Upper lobe of left lung (tissue), 6 donors: ENCODE data around the gene LRCOL1. TPM values are rescaled to one million over a fixed set of nuclear protein-coding genes. Genes with fewer than 3 reads are reported as not detected.

ENCODE experiments used
- ATAC-seq, 2 donors: fragments of 200-7000 bp; cut with Tn5 transposase; one replicate each; pipeline ENCODE4 v1.9.1; 2022; ENCODE audit warnings: mild to moderate bottlenecking in 2 of 2, moderate library complexity in 2 of 2; ENCODE audit not compliant: low FRiP score in 2 of 2
- DNase-seq, 2 donors: peaks; one replicate each; pipeline ENCODE4 v3.0.0-alpha.2; 2019 to 2020
- H3K27ac ChIP-seq, 4 donors: fragments of 200-600 bp; sonication (generic); one replicate each; pipeline ENCODE4 v1.5.1; 2016 to 2019
- H3K27me3 ChIP-seq, 4 donors: fragments of 200-600 bp; sonication (generic); one replicate each; pipeline ENCODE4 v1.5.1; 2017 to 2019
- H3K36me3 ChIP-seq, 4 donors: fragments of 200-600 bp; sonication (generic); one replicate each; pipeline ENCODE4 v1.5.1; 2016 to 2019
- H3K4me1 ChIP-seq, 4 donors: fragments of 200-600 bp; sonication (generic); one replicate each; pipeline ENCODE4 v1.5.1; 2018 to 2019
- H3K4me3 ChIP-seq, 4 donors: fragments of 200-600 bp; sonication (generic); one replicate each; pipeline ENCODE4 v1.5.1; 2017 to 2019; ENCODE audit warnings: mild to moderate bottlenecking in 2 of 4, moderate library complexity in 1 of 4
- H3K9me3 ChIP-seq, 4 donors: fragments of 200-600 bp; sonication (generic); one replicate each; pipeline ENCODE4 v1.5.1; 2018 to 2019
- EP300 ChIP-seq, 4 donors: sonication (generic); formaldehyde crosslinking; IDR thresholded peaks; one replicate each; pipeline ENCODE4 v1.5.1; 2017; ENCODE audit warnings: antibody characterized with exemption in 4 of 4, control low read depth in 2 of 4
- POLR2A ChIP-seq, 4 donors: fragments of 450-650 bp; IDR thresholded peaks; one replicate each; pipeline ENCODE4 v1.5.1; 2016 to 2017; ENCODE audit warnings: antibody characterized with exemption in 4 of 4, mild to moderate bottlenecking in 2 of 4
- POLR2AphosphoS5 ChIP-seq, 2 donors: sonication (generic); formaldehyde crosslinking; IDR thresholded peaks; one replicate each; pipeline ENCODE4 v1.5.1; 2017; ENCODE audit warnings: antibody characterized with exemption in 2 of 2
- WGBS, 2 donors: methylation state at CpG; one replicate each; pipeline ENCODE4 v1.1.5; 2017 to 2018; 5-methylcytosine and 5-hydroxymethylcytosine counted together
- total RNA-seq, 6 donors: library from RNA; depleted of rRNA in 4 of 6; stranded (reverse); fragments of >200 nt in 4 of 6; gene quantifications; one replicate each; pipeline versions ENCODE4 v1.1.0 to v1.2.1, GENCODE V29; 2016 to 2021
- TF ChIP-seq, protein P1 (sequence below), 6 experiments: fragments of 450-650 bp in 4 of 6; fragments of 200-600 bp in 2 of 6; sonication (generic) in 2 of 6; IDR thresholded peaks; one replicate each; pipeline ENCODE4 v1.5.1; 2016 to 2019; ENCODE audit warnings: antibody characterized with exemption in 6 of 6
- donor health status: DM: no; HTN: no; CAD: no; lungs with moderate emphysema.
- donor health status: DM: no; HTN: yes; CAD: no; lungs with severe emphysema.

LRCOL1 gene
- total RNA-seq, 6 donors from 2014 or later, result 0.92 to 3.7 TPM; not detected in 4

DNA sequence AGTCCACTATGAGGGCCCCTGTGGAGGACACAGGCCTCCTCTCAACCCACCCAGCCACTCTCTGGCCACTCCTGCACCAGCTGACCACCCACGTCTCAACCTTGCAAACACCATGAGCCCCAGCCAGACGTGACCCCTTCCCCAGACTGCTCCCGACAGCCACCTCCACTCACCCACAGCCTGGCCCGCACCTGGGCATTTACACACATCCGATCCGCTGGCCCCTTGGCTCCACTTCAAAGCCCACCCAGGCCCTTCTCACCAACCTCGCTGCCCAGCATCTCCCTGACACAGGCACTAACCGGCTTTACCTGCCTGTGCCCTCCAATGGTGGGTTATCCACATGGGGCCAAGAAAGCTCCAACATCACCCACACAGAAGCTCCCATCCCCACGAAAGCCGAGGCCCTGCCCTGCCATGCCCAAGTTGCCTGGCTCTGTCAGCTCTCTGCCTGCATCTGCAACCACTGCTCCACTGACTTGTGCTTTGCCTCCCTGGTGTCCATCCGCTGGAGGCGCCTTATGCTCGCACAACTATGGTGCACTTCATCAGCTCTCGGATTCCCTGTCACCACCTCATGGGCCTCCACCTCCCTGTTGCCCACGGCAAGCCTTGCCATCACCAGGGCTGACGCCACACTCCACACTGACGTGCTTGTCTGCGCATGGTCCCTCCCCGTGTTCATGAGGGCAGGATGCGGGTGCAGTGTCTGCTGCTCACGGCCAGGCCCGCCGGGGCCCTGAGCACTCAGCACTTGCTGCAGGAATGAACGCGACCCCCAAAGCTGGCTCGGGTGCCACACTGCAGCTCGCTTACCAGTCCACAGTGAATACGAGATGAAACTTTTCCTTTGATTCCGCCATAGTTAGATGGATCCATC, 24.9 kb upstream of the LRCOL1 start:
- H3K9me3 ChIP-seq, result no peaks in the 10 kb centered on the region
- TF ChIP-seq POLR2AphosphoS5 (IDR thresholded peaks at IDR 0.05) (no peak), POLR2A (IDR thresholded peaks at IDR 0.05) (no peak), EP300 (IDR thresholded peaks at IDR 0.05) (no peak)
- TF ChIP-seq, protein P1, sequence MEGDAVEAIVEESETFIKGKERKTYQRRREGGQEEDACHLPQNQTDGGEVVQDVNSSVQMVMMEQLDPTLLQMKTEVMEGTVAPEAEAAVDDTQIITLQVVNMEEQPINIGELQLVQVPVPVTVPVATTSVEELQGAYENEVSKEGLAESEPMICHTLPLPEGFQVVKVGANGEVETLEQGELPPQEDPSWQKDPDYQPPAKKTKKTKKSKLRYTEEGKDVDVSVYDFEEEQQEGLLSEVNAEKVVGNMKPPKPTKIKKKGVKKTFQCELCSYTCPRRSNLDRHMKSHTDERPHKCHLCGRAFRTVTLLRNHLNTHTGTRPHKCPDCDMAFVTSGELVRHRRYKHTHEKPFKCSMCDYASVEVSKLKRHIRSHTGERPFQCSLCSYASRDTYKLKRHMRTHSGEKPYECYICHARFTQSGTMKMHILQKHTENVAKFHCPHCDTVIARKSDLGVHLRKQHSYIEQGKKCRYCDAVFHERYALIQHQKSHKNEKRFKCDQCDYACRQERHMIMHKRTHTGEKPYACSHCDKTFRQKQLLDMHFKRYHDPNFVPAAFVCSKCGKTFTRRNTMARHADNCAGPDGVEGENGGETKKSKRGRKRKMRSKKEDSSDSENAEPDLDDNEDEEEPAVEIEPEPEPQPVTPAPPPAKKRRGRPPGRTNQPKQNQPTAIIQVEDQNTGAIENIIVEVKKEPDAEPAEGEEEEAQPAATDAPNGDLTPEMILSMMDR (IDR thresholded peaks at IDR 0.05), result no peak
- no peak overlapping the region for H3K27ac ChIP-seq
- H3K4me1 ChIP-seq, result no peaks in the 10 kb centered on the region
- peaks cover 5 to 91% (median 57%) of the 10 kb centered on the region in 4 donors for H3K36me3 ChIP-seq
- WGBS, 2 donors, result 91 to 97% methylated on average over 29 of the region's 29 CpGs
- no peak overlapping the region for H3K4me3 ChIP-seq
- H3K27me3 ChIP-seq, result no peaks in the 10 kb centered on the region
- DNase-seq (peak in 1 of 2 donors; percentile 65), ATAC-seq (no peak)

DNA sequence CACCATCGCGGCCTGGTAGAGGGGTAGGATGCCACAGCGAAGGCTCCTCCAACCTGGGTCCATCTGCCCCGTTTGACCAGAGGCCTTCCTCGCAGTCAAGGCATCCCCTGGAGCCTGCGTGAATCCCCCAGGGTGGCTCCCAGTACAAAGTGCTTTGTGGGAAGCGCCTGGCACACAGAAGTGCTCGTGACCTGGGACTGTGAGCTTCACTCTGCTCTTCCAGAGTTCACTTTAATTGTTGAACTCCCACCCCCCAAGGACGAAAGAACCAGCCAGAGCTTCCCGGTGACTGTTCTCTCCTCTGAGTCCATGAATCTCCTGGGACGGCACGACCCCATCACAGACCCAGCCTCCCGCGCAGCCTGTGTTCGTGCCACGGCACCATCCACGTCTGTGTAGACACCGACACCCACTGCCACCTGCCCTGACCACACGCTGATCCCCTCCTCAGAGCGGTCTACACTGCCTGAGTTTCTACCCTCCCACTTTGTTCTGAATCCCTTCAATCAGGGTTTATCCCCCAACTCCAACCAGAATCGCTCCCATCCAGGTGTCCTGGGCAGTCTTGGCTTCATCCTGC, 24.1 kb upstream of the LRCOL1 start:
- Histone ChIP-seq H3K27me3 (no peaks in the 10 kb centered on the region), H3K4me3 (no peak overlapping the region), H3K9me3 (no peaks in the 10 kb centered on the region), H3K4me1 (no peaks in the 10 kb centered on the region), H3K36me3 (peaks cover 5 to 88% (median 61%) of the 10 kb centered on the region in 4 donors), H3K27ac (no peak overlapping the region)
- TF ChIP-seq EP300 (IDR thresholded peaks at IDR 0.05) (no peak), POLR2A (IDR thresholded peaks at IDR 0.05) (no peak)
- TF ChIP-seq, protein P1 (IDR thresholded peaks at IDR 0.05), result no peak
- WGBS, 2 donors, result 96 to 98% methylated on average over 21 of the region's 21 CpGs
- DNase-seq (no peak), ATAC-seq (no peak)

DNA sequence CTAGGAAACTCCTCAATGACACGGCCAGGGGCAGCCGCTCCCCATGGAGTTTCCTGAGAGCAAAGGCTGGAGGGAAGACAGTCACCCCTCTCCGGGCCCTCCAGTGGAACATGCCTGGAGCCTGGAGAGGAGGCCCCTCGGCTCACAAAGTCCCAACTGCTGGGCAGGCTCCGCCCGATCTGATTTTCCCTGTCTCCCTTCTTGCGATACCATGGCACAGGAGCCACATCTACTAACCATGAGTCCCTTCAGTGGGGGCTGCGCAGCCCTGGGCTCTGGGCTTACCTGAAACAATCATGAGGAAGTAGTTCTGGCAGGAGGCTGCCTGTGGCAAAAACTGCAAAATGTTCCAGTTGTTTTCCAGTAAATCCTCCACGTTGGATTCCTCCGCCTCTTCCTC, 23.5 kb upstream of the LRCOL1 start:
- Histone ChIP-seq H3K4me3 (no peak overlapping the region), H3K27ac (no peak overlapping the region), H3K4me1 (no peaks in the 10 kb centered on the region), H3K9me3 (no peaks in the 10 kb centered on the region), H3K36me3 (peaks cover 5 to 85% (median 62%) of the 10 kb centered on the region in 4 donors), H3K27me3 (no peaks in the 10 kb centered on the region)
- no peak for DNase-seq
- WGBS, 2 donors, result 88 to 94% methylated on average over 10 of the region's 10 CpGs
- no peak for TF ChIP-seq POLR2AphosphoS5 (IDR thresholded peaks at IDR 0.05)
- TF ChIP-seq POLR2A (IDR thresholded peaks at IDR 0.05), result no peak
- TF ChIP-seq, protein P1 (IDR thresholded peaks at IDR 0.05), result no peak
- TF ChIP-seq EP300 (IDR thresholded peaks at IDR 0.05), result no peak
- ATAC-seq, result no peak

DNA sequence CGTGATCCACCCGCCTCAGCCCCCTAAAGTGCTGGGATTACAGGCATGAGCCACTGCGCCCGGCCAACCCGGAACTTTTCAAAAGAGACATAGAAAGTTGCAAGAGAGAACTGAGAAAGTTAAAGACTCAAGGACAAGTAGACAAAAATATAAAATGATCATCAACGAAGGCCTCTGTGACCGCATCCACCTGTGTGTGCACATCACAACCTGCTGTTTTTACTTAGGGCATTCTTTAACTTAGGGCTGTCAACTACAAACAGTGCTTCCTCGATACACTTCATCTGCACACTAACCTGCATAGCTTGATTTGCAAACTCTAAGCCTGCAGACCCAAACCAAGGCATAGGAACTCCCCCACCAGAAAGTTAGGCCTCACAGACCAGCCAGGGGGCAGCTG, 23.0 kb upstream of the LRCOL1 start:
- ATAC-seq (no peak), DNase-seq (no peak)
- H3K27ac ChIP-seq, result no peak overlapping the region
- 95 to 98% methylated on average over 8 of the region's 8 CpGs for WGBS, 2 donors
- H3K36me3 ChIP-seq, result peaks cover 5 to 80% (median 62%) of the 10 kb centered on the region in 4 donors
- no peak overlapping the region for H3K4me3 ChIP-seq
- TF ChIP-seq, protein P1 (IDR thresholded peaks at IDR 0.05), result no peak
- TF ChIP-seq EP300 (IDR thresholded peaks at IDR 0.05) (no peak), POLR2AphosphoS5 (IDR thresholded peaks at IDR 0.05) (no peak), POLR2A (IDR thresholded peaks at IDR 0.05) (no peak)
- no peaks in the 10 kb centered on the region for H3K9me3 ChIP-seq
- no peaks in the 10 kb centered on the region for H3K4me1 ChIP-seq
- H3K27me3 ChIP-seq, result no peaks in the 10 kb centered on the region
